ENCODE measurements around the gene ZMYND11.

GRCh38 chr10:124874-125273, 10.4 kb upstream of the ZMYND11 start:
- no peak for TF ChIP-seq POLR2A (IDR thresholded peaks at IDR 0.05)
- TF ChIP-seq, protein P1, sequence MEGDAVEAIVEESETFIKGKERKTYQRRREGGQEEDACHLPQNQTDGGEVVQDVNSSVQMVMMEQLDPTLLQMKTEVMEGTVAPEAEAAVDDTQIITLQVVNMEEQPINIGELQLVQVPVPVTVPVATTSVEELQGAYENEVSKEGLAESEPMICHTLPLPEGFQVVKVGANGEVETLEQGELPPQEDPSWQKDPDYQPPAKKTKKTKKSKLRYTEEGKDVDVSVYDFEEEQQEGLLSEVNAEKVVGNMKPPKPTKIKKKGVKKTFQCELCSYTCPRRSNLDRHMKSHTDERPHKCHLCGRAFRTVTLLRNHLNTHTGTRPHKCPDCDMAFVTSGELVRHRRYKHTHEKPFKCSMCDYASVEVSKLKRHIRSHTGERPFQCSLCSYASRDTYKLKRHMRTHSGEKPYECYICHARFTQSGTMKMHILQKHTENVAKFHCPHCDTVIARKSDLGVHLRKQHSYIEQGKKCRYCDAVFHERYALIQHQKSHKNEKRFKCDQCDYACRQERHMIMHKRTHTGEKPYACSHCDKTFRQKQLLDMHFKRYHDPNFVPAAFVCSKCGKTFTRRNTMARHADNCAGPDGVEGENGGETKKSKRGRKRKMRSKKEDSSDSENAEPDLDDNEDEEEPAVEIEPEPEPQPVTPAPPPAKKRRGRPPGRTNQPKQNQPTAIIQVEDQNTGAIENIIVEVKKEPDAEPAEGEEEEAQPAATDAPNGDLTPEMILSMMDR (IDR thresholded peaks at IDR 0.05): no peak
